ENCODE measurements around the gene KLK11.

DNA sequence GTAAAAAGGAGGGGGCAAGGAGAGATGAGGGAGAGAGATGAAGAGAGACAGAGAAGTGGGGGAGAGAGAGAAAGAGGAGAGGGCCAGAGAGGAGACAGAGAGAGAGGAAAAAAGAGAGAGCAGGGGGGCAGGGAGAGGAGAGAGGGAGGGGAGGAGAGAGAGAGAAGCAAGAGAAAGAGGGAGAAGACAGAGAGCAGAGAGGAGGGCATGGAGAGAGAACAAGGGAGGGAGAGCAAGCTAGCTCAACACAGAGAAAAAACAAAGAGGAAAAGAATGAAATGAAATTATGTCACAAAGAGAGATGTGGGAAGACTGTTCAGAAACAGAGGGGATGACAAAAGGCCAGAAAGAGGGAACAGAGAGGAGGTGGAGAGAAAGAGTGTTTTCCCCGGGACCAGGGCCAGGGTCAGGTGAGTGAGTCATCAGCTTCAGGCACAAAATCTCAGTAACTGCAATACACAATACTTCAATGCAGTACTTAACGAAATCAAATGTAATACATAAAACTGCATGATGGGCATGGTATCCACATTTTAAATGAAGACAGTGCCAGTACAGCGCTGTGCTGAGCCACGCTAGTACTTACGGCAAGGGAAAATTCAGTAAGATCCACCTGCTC lies 47.5 kb downstream of the KLK11 start:
- TF ChIP-seq, protein P1, sequence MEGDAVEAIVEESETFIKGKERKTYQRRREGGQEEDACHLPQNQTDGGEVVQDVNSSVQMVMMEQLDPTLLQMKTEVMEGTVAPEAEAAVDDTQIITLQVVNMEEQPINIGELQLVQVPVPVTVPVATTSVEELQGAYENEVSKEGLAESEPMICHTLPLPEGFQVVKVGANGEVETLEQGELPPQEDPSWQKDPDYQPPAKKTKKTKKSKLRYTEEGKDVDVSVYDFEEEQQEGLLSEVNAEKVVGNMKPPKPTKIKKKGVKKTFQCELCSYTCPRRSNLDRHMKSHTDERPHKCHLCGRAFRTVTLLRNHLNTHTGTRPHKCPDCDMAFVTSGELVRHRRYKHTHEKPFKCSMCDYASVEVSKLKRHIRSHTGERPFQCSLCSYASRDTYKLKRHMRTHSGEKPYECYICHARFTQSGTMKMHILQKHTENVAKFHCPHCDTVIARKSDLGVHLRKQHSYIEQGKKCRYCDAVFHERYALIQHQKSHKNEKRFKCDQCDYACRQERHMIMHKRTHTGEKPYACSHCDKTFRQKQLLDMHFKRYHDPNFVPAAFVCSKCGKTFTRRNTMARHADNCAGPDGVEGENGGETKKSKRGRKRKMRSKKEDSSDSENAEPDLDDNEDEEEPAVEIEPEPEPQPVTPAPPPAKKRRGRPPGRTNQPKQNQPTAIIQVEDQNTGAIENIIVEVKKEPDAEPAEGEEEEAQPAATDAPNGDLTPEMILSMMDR (IDR thresholded peaks at IDR 0.05): no peak
- TF ChIP-seq POLR2A (IDR thresholded peaks at IDR 0.05): no peak
